IMR-90 (cell line): ENCODE data around the gene SCAF4. TPM values are rescaled to one million over a fixed set of nuclear protein-coding genes. Genes with fewer than 3 reads are reported as not detected.

Experiments
- ATAC-seq: fragments of 200-7000 bp; cut with Tn5 transposase; 2 replicates; pipeline ENCODE4 v1.9.1; 2020; ENCODE audit warnings: low read depth, mild to moderate bottlenecking, moderate library complexity
- BruUV-seq: library from RNA; stranded (reverse); fragments of 400-500 nt; replicated peaks from 2 replicates; lab custom pipeline; 2021; lab: Mats Ljungman, UMichigan
- CTCF ChIA-PET: fragments of 300-600 bp; formaldehyde crosslinking; extraction: SDS; loops from one replicate; lab custom pipeline; 2021; ENCODE audit warnings: antibody characterized with exemption; lab: Yijun Ruan, JAX
- POLR2A ChIA-PET: fragments of 300-600 bp; sonication (Branson Sonifier 250); formaldehyde crosslinking; loops from one replicate; lab custom pipeline; 2022; ENCODE audit warnings: antibody characterized with exemption; ENCODE audit not compliant: unreplicated experiment; lab: Charles Lee
- DNase-seq: peaks from one replicate; pipeline ENCODE4 v3.0.0; 2013
- H2AFZ ChIP-seq: replicated peaks from 2 replicates; pipeline ENCODE3; 2013; ENCODE audit warnings: low read length, mild to moderate bottlenecking; ENCODE audit not compliant: poor library complexity
- H2AK5ac ChIP-seq: 2 replicates; pipeline ENCODE4 v1.6.1; 2013; ENCODE audit warnings: low read depth, low read length, inconsistent platforms
- H2AK9ac ChIP-seq: replicated peaks from 2 replicates; pipeline ENCODE3; 2013; ENCODE audit warnings: mild to moderate bottlenecking, low read depth, low read length, moderate library complexity; ENCODE audit not compliant: poor library complexity
- H2BK120ac ChIP-seq: 2 replicates; pipeline ENCODE4 v1.6.1; 2013; ENCODE audit warnings: low read depth, low read length, inconsistent platforms
- H2BK15ac ChIP-seq: 3 replicates; pipeline ENCODE4 v1.6.1; 2013; ENCODE audit warnings: low read depth, low read length, inconsistent platforms
- H2BK20ac ChIP-seq: 2 replicates; pipeline ENCODE4 v1.6.1; 2013; ENCODE audit warnings: low read depth, mild to moderate bottlenecking, inconsistent platforms, low read length, moderate library complexity
- H2BK5ac ChIP-seq: 2 replicates; pipeline ENCODE4 v1.6.1; 2013; ENCODE audit warnings: mild to moderate bottlenecking, low read depth, low read length, inconsistent platforms; ENCODE audit not compliant: poor library complexity, severe bottlenecking
- H3K14ac ChIP-seq: replicated peaks from 2 replicates; pipeline ENCODE4 v1.6.1; 2013; ENCODE audit warnings: low read depth, low read length, inconsistent platforms
- H3K18ac ChIP-seq: 2 replicates; pipeline ENCODE4 v1.6.1; 2013; ENCODE audit warnings: low read depth, low read length, control low read depth
- H3K23ac ChIP-seq: 2 replicates; pipeline ENCODE4 v1.6.1; 2013; ENCODE audit warnings: low read depth, low read length, inconsistent platforms
- H3K27ac ChIP-seq: 2 replicates; pipeline ENCODE4 v1.5.1; 2013; ENCODE audit warnings: mild to moderate bottlenecking, control low read depth, low read length; ENCODE audit not compliant: insufficient read depth
- H3K27me3 ChIP-seq: 2 replicates; pipeline ENCODE4 v1.6.1; 2013; ENCODE audit warnings: low read length; ENCODE audit not compliant: control insufficient read depth, insufficient read depth
- H3K36me3 ChIP-seq: 2 replicates; pipeline ENCODE4 v1.6.1; 2013; ENCODE audit warnings: low read length, mixed read lengths; ENCODE audit not compliant: control insufficient read depth, insufficient read depth
- H3K4ac ChIP-seq: 2 replicates; pipeline ENCODE4 v1.6.1; 2013; ENCODE audit warnings: low read depth, low read length, inconsistent platforms
- H3K4me1 ChIP-seq: 2 replicates; pipeline ENCODE4 v1.6.1; 2013; ENCODE audit warnings: low read length, mixed read lengths; ENCODE audit not compliant: control insufficient read depth, insufficient read depth
- H3K4me2 ChIP-seq: 2 replicates; pipeline ENCODE4 v1.6.1; 2013; ENCODE audit warnings: low read depth, mild to moderate bottlenecking, control low read depth, low read length, moderate library complexity
- H3K4me3 ChIP-seq: 2 replicates; pipeline ENCODE4 v1.5.1; 2013; ENCODE audit warnings: low read depth, mild to moderate bottlenecking, control low read depth, low read length, moderate library complexity; ENCODE audit not compliant: insufficient read depth
- H3K56ac ChIP-seq: 2 replicates; pipeline ENCODE4 v1.6.1; 2013; ENCODE audit warnings: low read length, inconsistent platforms; ENCODE audit not compliant: insufficient read depth; ENCODE audit errors: extremely low read depth
- H3K79me1 ChIP-seq, 2 experiments: 2 replicates each; pipeline ENCODE4 v1.6.1; 2013; ENCODE audit warnings: low read length in 2 of 2, inconsistent platforms in 1 of 2, low read depth in 1 of 2
- H3K9ac ChIP-seq: 2 replicates; pipeline ENCODE4 v1.6.1; 2013; ENCODE audit warnings: low read depth, low read length, control low read depth
- H3K9me1 ChIP-seq: 2 replicates; pipeline ENCODE4 v1.6.1; 2013; ENCODE audit warnings: low read length, inconsistent platforms; ENCODE audit not compliant: insufficient read depth
- H3K9me3 ChIP-seq: 2 replicates; pipeline ENCODE4 v1.6.1; 2013; ENCODE audit warnings: low read length; ENCODE audit not compliant: control insufficient read depth, insufficient read depth
- H4K20me1 ChIP-seq: 2 replicates; pipeline ENCODE4 v1.6.1; 2013; ENCODE audit warnings: low read length, inconsistent platforms; ENCODE audit not compliant: insufficient read depth
- H4K5ac ChIP-seq: 2 replicates; pipeline ENCODE4 v1.6.1; 2013; ENCODE audit warnings: mild to moderate bottlenecking, low read depth, low read length, control low read depth
- H4K8ac ChIP-seq, 2 experiments: 2 replicates each; pipeline ENCODE4 v1.6.1; 2013; ENCODE audit warnings: low read depth in 2 of 2, low read length in 2 of 2, control low read depth in 1 of 2, inconsistent platforms in 1 of 2
- H4K91ac ChIP-seq: 2 replicates; pipeline ENCODE4 v1.6.1; 2013; ENCODE audit warnings: low read depth, low read length, inconsistent platforms; ENCODE audit not compliant: insufficient read depth
- BHLHE40 ChIP-seq: fragments of 150-350 bp; IDR thresholded peaks from 2 replicates; pipeline ENCODE4 v1.6.1; 2016; ENCODE audit warnings: mild to moderate bottlenecking, low read depth, low read length
- CHD1 ChIP-seq: IDR thresholded peaks from 2 replicates; pipeline ENCODE4 v1.6.1; 2012; ENCODE audit warnings: low read depth, low read length, improper control_type of control experiment
- MAFK ChIP-seq: IDR thresholded peaks from 2 replicates; pipeline ENCODE4 v1.6.1; 2012; ENCODE audit warnings: low read depth, low read length, improper control_type of control experiment
- RAD21 ChIP-seq: IDR thresholded peaks from 2 replicates; pipeline ENCODE4 v1.6.1; 2012; ENCODE audit warnings: low read length, improper control_type of control experiment
- RCOR1 ChIP-seq: IDR thresholded peaks from 2 replicates; pipeline ENCODE4 v1.6.1; 2012; ENCODE audit warnings: mild to moderate bottlenecking, low read length, improper control_type of control experiment; ENCODE audit not compliant: insufficient replicate concordance
- SMC3 ChIP-seq: fragments of 150-350 bp; IDR thresholded peaks from 2 replicates; pipeline ENCODE4 v1.6.1; 2016; ENCODE audit warnings: low read depth, mild to moderate bottlenecking, antibody characterized with exemption, low read length, moderate library complexity
- WGBS, 2 experiments: methylation state at CpG; one replicate each; pipeline versions ENCODE4 v1.1.5 to v1.1.7; 2013; ENCODE audit warnings: missing lambda C conversion rate in 2 of 2; ENCODE audit not compliant: insufficient read length in 1 of 2; ENCODE audit errors: extremely low coverage in 2 of 2; 5-methylcytosine and 5-hydroxymethylcytosine counted together
- dilution Hi-C: fragments of 300-500 bp; cut with HindIII; formaldehyde crosslinking; loops from one replicate; pipeline ENCODE4 v1.14.3; 2018; ENCODE audit warnings: low sequenced_read_pairs; ENCODE audit not compliant: unreplicated experiment
- in situ Hi-C: fragments of 300-500 bp; cut with MboI; formaldehyde crosslinking; loops from 3 replicates; pipeline ENCODE4 v1.14.3; 2019; ENCODE audit warnings: low sequenced_read_pairs, inconsistent platforms, mixed read lengths
- intact Hi-C: fragments of 100-400 bp; cut with micrococcal nuclease; formaldehyde crosslinking; loops from 2 replicates; pipeline ENCODE4 v1.10.0; 2022
- polyA plus RNA-seq, 3 experiments: library from polyadenylated mRNA; depleted of rRNA; stranded (reverse); fragments of >200 nt; gene quantifications; 2 replicates each; pipeline ENCODE4 v1.2.3, GENCODE V29; 2012; ENCODE audit warnings: low replicate concordance in 1 of 3
- total RNA-seq: library from RNA; depleted of rRNA; stranded (reverse); fragments of >200 nt; gene quantifications from 2 replicates; pipeline ENCODE4 v1.2.3, GENCODE V29; 2012
- TF ChIP-seq, protein P1 (sequence below): conservative IDR thresholded peaks from 2 replicates; pipeline ENCODE4 v1.5.1; 2012; ENCODE audit warnings: mild to moderate bottlenecking, low read depth, low read length, improper control_type of control experiment
- TF ChIP-seq, protein P2 (sequence below): fragments of 150-350 bp; IDR thresholded peaks from 2 replicates; pipeline ENCODE4 v1.6.1; 2017; ENCODE audit warnings: mild to moderate bottlenecking, antibody characterized with exemption, low read length, low read depth

The SCAF4 gene
- total and polyA plus RNA-seq, 2 of the 4 experiments (the other 2 are of a cell fraction), result 2.7 to 12.1 TPM

DNA sequence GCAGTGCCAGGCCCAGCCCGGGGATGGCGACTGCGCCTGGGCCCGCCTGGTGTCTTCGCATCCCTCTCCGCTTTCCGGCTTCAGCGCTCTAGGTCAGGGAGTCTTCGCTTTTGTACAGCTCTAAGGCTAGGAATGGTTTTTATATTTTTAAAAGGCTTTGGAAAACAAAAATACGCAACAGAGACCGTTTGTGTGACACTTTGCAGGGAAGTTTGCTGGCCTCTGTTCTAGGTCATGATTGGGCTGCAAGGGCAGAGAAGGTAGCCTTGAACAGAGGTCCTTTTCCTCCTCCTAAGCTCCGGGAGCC, 71.7 kb downstream of the SCAF4 start:
- Histone ChIP-seq H3K4me1 (peaks cover 2% of the 10 kb centered on the region; the same call in 1 of the 2 replicates), H2BK15ac (no peak overlapping the region), H3K18ac (no peak overlapping the region), H3K9ac (peak overlapping the region; percentile 75), H3K9me3 (no peaks in the 10 kb centered on the region), H3K4me3 (peak overlapping the region; percentile 87), H2BK120ac (no peak overlapping the region), H2AK9ac (peak overlapping the region; percentile 30), H3K4me2 (peak overlapping the region; percentile 85), H3K9me1 (no peaks in the 10 kb centered on the region; the same call in 1 of the 2 replicates), H2AFZ (peak overlapping the region; percentile 97), H2AK5ac (peak overlapping the region; percentile 1; the same call in 1 of the 2 replicates), H4K20me1 (peaks cover 26% of the 10 kb centered on the region; the same call in 1 of the 2 replicates), H3K27ac (peak overlapping the region; percentile 58), H2BK5ac (peak overlapping the region; percentile 19), H4K5ac (no peak overlapping the region), H3K4ac (peak overlapping the region; percentile 55), H3K79me1 (peaks cover 6 to 35% of the 10 kb centered on the region in 2 experiments; a peak in 3 of 4 replicates), H3K14ac (peak overlapping the region; percentile 15; the same call in 1 of the 2 replicates), H3K27me3 (no peaks in the 10 kb centered on the region), H3K36me3 (peaks cover 12% of the 10 kb centered on the region), H2BK20ac (no peak overlapping the region), H3K23ac (peak overlapping the region; percentile 66; the same call in 1 of the 2 replicates), H3K56ac (no peak overlapping the region; the same call in 1 of the 2 replicates), H4K8ac (peak overlapping the region in 1 of 2 experiments; percentile 2; a peak in 1 of 4 replicates), H4K91ac (peak overlapping the region; percentile 28; the same call in 1 of the 2 replicates)
- dilution Hi-C loops, result no loop called here
- intact Hi-C loops, result no loop called here
- POLR2A ChIA-PET, result no interaction called here
- CTCF ChIA-PET, result no interaction called here
- in situ Hi-C loops, result no loop called here
- TF ChIP-seq RCOR1, result no peak
- TF ChIP-seq RAD21, result no peak
- TF ChIP-seq MAFK, result no peak
- TF ChIP-seq, protein P1, sequence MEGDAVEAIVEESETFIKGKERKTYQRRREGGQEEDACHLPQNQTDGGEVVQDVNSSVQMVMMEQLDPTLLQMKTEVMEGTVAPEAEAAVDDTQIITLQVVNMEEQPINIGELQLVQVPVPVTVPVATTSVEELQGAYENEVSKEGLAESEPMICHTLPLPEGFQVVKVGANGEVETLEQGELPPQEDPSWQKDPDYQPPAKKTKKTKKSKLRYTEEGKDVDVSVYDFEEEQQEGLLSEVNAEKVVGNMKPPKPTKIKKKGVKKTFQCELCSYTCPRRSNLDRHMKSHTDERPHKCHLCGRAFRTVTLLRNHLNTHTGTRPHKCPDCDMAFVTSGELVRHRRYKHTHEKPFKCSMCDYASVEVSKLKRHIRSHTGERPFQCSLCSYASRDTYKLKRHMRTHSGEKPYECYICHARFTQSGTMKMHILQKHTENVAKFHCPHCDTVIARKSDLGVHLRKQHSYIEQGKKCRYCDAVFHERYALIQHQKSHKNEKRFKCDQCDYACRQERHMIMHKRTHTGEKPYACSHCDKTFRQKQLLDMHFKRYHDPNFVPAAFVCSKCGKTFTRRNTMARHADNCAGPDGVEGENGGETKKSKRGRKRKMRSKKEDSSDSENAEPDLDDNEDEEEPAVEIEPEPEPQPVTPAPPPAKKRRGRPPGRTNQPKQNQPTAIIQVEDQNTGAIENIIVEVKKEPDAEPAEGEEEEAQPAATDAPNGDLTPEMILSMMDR, result no peak
- TF ChIP-seq SMC3, result no peak
- TF ChIP-seq, protein P2, sequence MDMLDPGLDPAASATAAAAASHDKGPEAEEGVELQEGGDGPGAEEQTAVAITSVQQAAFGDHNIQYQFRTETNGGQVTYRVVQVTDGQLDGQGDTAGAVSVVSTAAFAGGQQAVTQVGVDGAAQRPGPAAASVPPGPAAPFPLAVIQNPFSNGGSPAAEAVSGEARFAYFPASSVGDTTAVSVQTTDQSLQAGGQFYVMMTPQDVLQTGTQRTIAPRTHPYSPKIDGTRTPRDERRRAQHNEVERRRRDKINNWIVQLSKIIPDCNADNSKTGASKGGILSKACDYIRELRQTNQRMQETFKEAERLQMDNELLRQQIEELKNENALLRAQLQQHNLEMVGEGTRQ, result no peak
- TF ChIP-seq CHD1, result no peak
- TF ChIP-seq BHLHE40, result no peak
- WGBS, 2 experiments, result 0% methylated on average over 1 of the region's 12 CpGs; no CpG with 5 or more reads in 1 of the 2 experiments
- BruUV-seq, result no TSS peak
- peak; percentile 40 for ATAC-seq
- DNase-seq, result no peak
